GM12892 (cell line): ENCODE results near the gene ABCA6.

Experiments used
- POLR2A ChIP-seq: IDR thresholded peaks from 2 replicates; pipeline ENCODE4 v1.6.1; 2011; ENCODE audit warnings: low read depth, low read length, control low read depth
- POLR2AphosphoS5 ChIP-seq: IDR thresholded peaks from 2 replicates; pipeline ENCODE4 v1.6.1; 2011; ENCODE audit warnings: low read depth, low read length, control low read depth
- TAF1 ChIP-seq: IDR thresholded peaks from 2 replicates; pipeline ENCODE4 v1.6.1; 2011; ENCODE audit warnings: low read depth, mild to moderate bottlenecking, control low read depth, low read length, borderline replicate concordance

DNA sequence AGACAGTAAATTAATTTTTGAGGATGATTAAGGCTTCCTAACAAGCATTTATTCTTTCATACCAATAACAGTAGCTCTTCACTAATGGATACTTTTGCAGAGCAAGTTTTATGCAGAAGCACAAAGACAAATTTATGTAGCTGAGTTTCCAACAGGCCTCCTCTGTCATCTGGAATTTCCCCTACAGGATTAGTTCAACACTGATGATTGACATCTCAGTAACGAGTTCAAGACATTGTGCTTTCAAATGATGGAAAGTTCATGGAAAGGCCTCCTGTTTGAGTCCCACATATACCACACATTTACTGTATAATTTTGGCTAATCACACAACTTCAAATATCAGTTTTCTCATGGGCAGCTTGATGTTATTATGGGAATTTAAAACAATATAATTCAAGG is 46.4 kb upstream of the ABCA6 start:
- no peak for TF ChIP-seq POLR2A
- TF ChIP-seq POLR2AphosphoS5, result no peak
- TF ChIP-seq TAF1, result no peak
